DLD1 (cell line): ENCODE results near the gene TLE3.
"Not testable (repeated sequence)": the region's sequence is repeated elsewhere in the genome, so short reads cannot be mapped to it uniquely, and the experiment has no call there.

Experiments used
- in situ Hi-C: cut with HindIII; loops from 2 replicates; pipeline ENCODE4 v1.10.0; 2017; ENCODE audit warnings: low sequenced_read_pairs

The TLE3 gene

GRCh38 chr15:70097321-70098152, at the start of gene TLE3:
TLE3 (minus strand) TSS chr15:70097917; CDS start chr15:70096798, 1,119 bp downstream.
- in situ Hi-C loops: no loop called here

- in situ Hi-C loops: no loop called here
These were observed 49.6 kb upstream of the TLE3 start for GRCh38 chr15:70147178-70147760.

GRCh38 chr15:70146771-70147170, 49.1 kb upstream of the TLE3 start:
- in situ Hi-C loops: no loop called here

GRCh38 chr15:70146162-70146561, 48.4 kb upstream of the TLE3 start:
- in situ Hi-C loops: no loop called here

GRCh38 chr15:70145261-70145660, 47.5 kb upstream of the TLE3 start:
- in situ Hi-C loops: no loop called here

GRCh38 chr15:70142322-70143191, 44.8 kb upstream of the TLE3 start:
- in situ Hi-C loops: no loop called here

GRCh38 chr15:70142072-70142321, 44.3 kb upstream of the TLE3 start:
- in situ Hi-C loops: no loop called here

GRCh38 chr15:70141376-70142071, 43.8 kb upstream of the TLE3 start:
- in situ Hi-C loops: no loop called here

GRCh38 chr15:70140543-70141375, 43.0 kb upstream of the TLE3 start:
- in situ Hi-C loops: no loop called here

GRCh38 chr15:70140025-70140542, 42.4 kb upstream of the TLE3 start:
- in situ Hi-C loops: no loop called here

- in situ Hi-C loops: no loop called here
These were observed 40.2 kb upstream of the TLE3 start for GRCh38 chr15:70137967-70138366.

GRCh38 chr15:70137021-70137420, 39.3 kb upstream of the TLE3 start:
- in situ Hi-C loops: not testable (repeated sequence)

- in situ Hi-C loops: no loop called here
These were observed 36.2 kb upstream of the TLE3 start for GRCh38 chr15:70133781-70134421.

- in situ Hi-C loops: no loop called here
These were observed 35.6 kb upstream of the TLE3 start for GRCh38 chr15:70133296-70133695.

GRCh38 chr15:70132571-70132970, 34.9 kb upstream of the TLE3 start:
- in situ Hi-C loops: no loop called here

- in situ Hi-C loops: no loop called here
These were observed 34.4 kb upstream of the TLE3 start for GRCh38 chr15:70132139-70132538.

GRCh38 chr15:70128414-70129140, 30.9 kb upstream of the TLE3 start:
- in situ Hi-C loops: no loop called here

- in situ Hi-C loops: no loop called here
These were observed 30.2 kb upstream of the TLE3 start for GRCh38 chr15:70127770-70128413.
